ENCODE measurements around the gene PHF2. TPM values are rescaled to one million over a fixed set of nuclear protein-coding genes. Genes with fewer than 3 reads are reported as not detected.
A peak's percentile ranks its signal among the peaks of the same experiment; 100 is the strongest.

Gene PHF2
- total RNA-seq, 2 donors from 2014 or later: 24.7 to 29.3 TPM

- H3K4me1 ChIP-seq: no peaks in the 10 kb centered on the region
- no peak overlapping the region for H3K4me3 ChIP-seq
- H3K9me3 ChIP-seq: peaks cover 4 to 18% of the 10 kb centered on the region in 2 donors
- H3K27ac ChIP-seq: no peak overlapping the region
- no peak for TF ChIP-seq CTCF (IDR thresholded peaks at IDR 0.05)
- no peak for DNase-seq (ENCODE audit: low spot score)
- no peaks in the 10 kb centered on the region for H3K36me3 ChIP-seq
- no peaks in the 10 kb centered on the region for H3K27me3 ChIP-seq
Measured at GRCh38 chr9:93708987-93709302, 132.6 kb downstream of the PHF2 start.

- Histone ChIP-seq H3K9me3 (peaks cover 1 to 12% of the 10 kb centered on the region in 2 donors), H3K36me3 (no peaks in the 10 kb centered on the region), H3K27ac (no peak overlapping the region), H3K4me3 (no peak overlapping the region), H3K4me1 (no peaks in the 10 kb centered on the region), H3K27me3 (no peaks in the 10 kb centered on the region)
- DNase-seq (ENCODE audit: low spot score): no peak
- TF ChIP-seq CTCF (IDR thresholded peaks at IDR 0.05): no peak
Measured at GRCh38 chr9:93709600-93710369, 133.4 kb downstream of the PHF2 start.

- peak; percentile 43 for DNase-seq (ENCODE audit: low spot score)
- H3K36me3 ChIP-seq: no peaks in the 10 kb centered on the region
- TF ChIP-seq CTCF (IDR thresholded peaks at IDR 0.05): no peak
- no peak overlapping the region for H3K27ac ChIP-seq
- H3K4me3 ChIP-seq: no peak overlapping the region
- H3K27me3 ChIP-seq: no peaks in the 10 kb centered on the region
- no peaks in the 10 kb centered on the region for H3K4me1 ChIP-seq
- H3K9me3 ChIP-seq: peaks cover 0 to 9% of the 10 kb centered on the region in 2 donors
Measured at GRCh38 chr9:93710370-93710723, 134.0 kb downstream of the PHF2 start.

- no peaks in the 10 kb centered on the region for H3K4me1 ChIP-seq
- H3K9me3 ChIP-seq: peaks cover 0 to 9% of the 10 kb centered on the region in 2 donors
- TF ChIP-seq CTCF (IDR thresholded peaks at IDR 0.05): no peak
- no peak overlapping the region for H3K27ac ChIP-seq
- H3K27me3 ChIP-seq: no peaks in the 10 kb centered on the region
- DNase-seq (ENCODE audit: low spot score): no peak
- no peaks in the 10 kb centered on the region for H3K36me3 ChIP-seq
- H3K4me3 ChIP-seq: no peak overlapping the region
Measured at GRCh38 chr9:93711002-93711401, 134.6 kb downstream of the PHF2 start.

- no peaks in the 10 kb centered on the region for H3K36me3 ChIP-seq
- peak; percentile 52 for DNase-seq (ENCODE audit: low spot score)
- no peak overlapping the region for H3K27ac ChIP-seq
- no peak overlapping the region for H3K4me3 ChIP-seq
- H3K9me3 ChIP-seq: peaks cover 0 to 3% of the 10 kb centered on the region in 2 donors
- TF ChIP-seq CTCF (IDR thresholded peaks at IDR 0.05): no peak
- no peaks in the 10 kb centered on the region for H3K4me1 ChIP-seq
- no peaks in the 10 kb centered on the region for H3K27me3 ChIP-seq
Measured at GRCh38 chr9:93712896-93713295, 136.5 kb downstream of the PHF2 start.

GRCh38 chr9:93713716-93714115 is 137.3 kb downstream of the PHF2 start:
- no peaks in the 10 kb centered on the region for H3K27me3 ChIP-seq
- H3K27ac ChIP-seq: no peak overlapping the region
- no peak for DNase-seq (ENCODE audit: low spot score)
- H3K4me1 ChIP-seq: no peaks in the 10 kb centered on the region
- TF ChIP-seq CTCF (IDR thresholded peaks at IDR 0.05): no peak
- no peaks in the 10 kb centered on the region for H3K36me3 ChIP-seq
- no peak overlapping the region for H3K4me3 ChIP-seq
- peaks cover 0 to 7% of the 10 kb centered on the region in 2 donors for H3K9me3 ChIP-seq
